Heart left ventricle (tissue), 16 donors: ENCODE data around the gene OR10A4. TPM values are rescaled to one million over a fixed set of nuclear protein-coding genes. Genes with fewer than 3 reads are reported as not detected.

Source experiments
- ATAC-seq, 4 donors: fragments of 200-7000 bp; cut with Tn5 transposase; one replicate each; pipeline ENCODE4 v1.9.1; 2020 to 2022; ENCODE audit warnings: moderate library complexity in 4 of 4, mild to moderate bottlenecking in 3 of 4, moderate number of reproducible peaks in 1 of 4
- DNase-seq, 5 donors: peaks; one replicate each; pipeline ENCODE4 v3.0.0-alpha.2; 2020
- H3K27ac ChIP-seq, 12 donors: fragments of 200-600 bp; sonication (generic) in 4 of 12; one replicate each; pipeline versions ENCODE4 v1.5.0 to v1.8.0; 2016 to 2022; ENCODE audit warnings: mild to moderate bottlenecking in 2 of 12
- H3K27me3 ChIP-seq, 9 donors: fragments of 200-600 bp; sonication (generic) in 2 of 9; one replicate each; pipeline versions ENCODE4 v1.5.1 to v1.8.0; 2016 to 2022; ENCODE audit warnings: mild to moderate bottlenecking in 3 of 9
- H3K36me3 ChIP-seq, 9 donors: fragments of 200-600 bp; sonication (generic) in 2 of 9; one replicate each; pipeline versions ENCODE4 v1.5.0 to v1.8.0; 2018 to 2022; ENCODE audit warnings: mild to moderate bottlenecking in 2 of 9
- H3K4me1 ChIP-seq, 12 donors: fragments of 200-600 bp; sonication (generic) in 4 of 12; one replicate each; pipeline versions ENCODE4 v1.5.0 to v1.8.0; 2016 to 2022; ENCODE audit warnings: mild to moderate bottlenecking in 3 of 12
- H3K4me3 ChIP-seq, 12 donors: fragments of 200-600 bp; sonication (generic) in 4 of 12; one replicate each; pipeline versions ENCODE4 v1.5.0 to v1.8.0; 2017 to 2022; ENCODE audit warnings: mild to moderate bottlenecking in 9 of 12, moderate library complexity in 4 of 12
- H3K9me3 ChIP-seq, 12 donors: fragments of 200-600 bp; sonication (generic) in 4 of 12; one replicate each; pipeline versions ENCODE4 v1.5.0 to v1.8.0; 2016 to 2022; ENCODE audit warnings: mild to moderate bottlenecking in 1 of 12
- CTCF ChIP-seq, 12 donors: fragments of 200-600 bp; sonication (generic) in 4 of 12; IDR thresholded peaks; one replicate each; pipeline versions ENCODE4 v1.5.0 to v1.8.0; 2018 to 2022; ENCODE audit warnings: antibody characterized with exemption in 12 of 12, mild to moderate bottlenecking in 5 of 12
- POLR2A ChIP-seq, 2 donors: fragments of 450-650 bp; IDR thresholded peaks; one replicate each; pipeline ENCODE4 v1.6.1; 2017; ENCODE audit warnings: antibody characterized with exemption in 2 of 2, mild to moderate bottlenecking in 2 of 2, moderate library complexity in 2 of 2
- WGBS, 4 donors: extraction: QIAGEN DNeasy Blood & Tissue Kit in 2 of 4; methylation state at CpG; one replicate each; pipeline versions ENCODE4 v1.1.5 to v1.1.7; 2013 to 2018; 5-methylcytosine and 5-hydroxymethylcytosine counted together
- intact Hi-C, 10 donors: fragments of 100-400 bp; cut with DNase I; formaldehyde crosslinking; loops; one replicate each; pipeline versions ENCODE4 v1.11.1 to v1.14.2; 2022
- long read RNA-seq, 3 donors: library from polyadenylated mRNA; unstranded; transcript quantifications; one replicate each; pipeline ENCODE4 v2.0.0, GENCODE V29; 2020 to 2021
- polyA plus RNA-seq, 2 donors: library from polyadenylated mRNA; stranded (reverse); fragments of 200-250 nt; gene quantifications; one replicate each; pipeline ENCODE4 v1.2.3, GENCODE V29; 2013
- total RNA-seq, 9 donors: library from RNA; depleted of rRNA in 2 of 9; stranded (reverse); fragments of >200 nt in 2 of 9; fragmentation: NEBNext Ultra II Directional in 3 of 9; extraction: Animal tissue kit (Norgen Biotek cat#: 25700) in 3 of 9; gene quantifications; one replicate each; pipeline versions ENCODE4 v1.1.0 to v1.2.4, GENCODE V29; 2016 to 2023
- donor health status: ischemic (EF 13 %, LVEDD 7.1; RV severe dilation, severe dysfunction).
- donor health status: healthy with polysubstance abuse.
- donor health status: DM: no; HTN: yes; CAD: no.
- donor health status: DM: no; HTN: no; CAD: no.
- donor health status: ischemic (EF 25% LVEDD 6.9; RV normal size, moderate dysfunction).
- donor health status: ischemic (EF 25% LVEDD 5.7; RV mildly dilated, moderate dysfunction).
- donor health status: healthy.
- donor health status: DM: yes; HTN: yes; CAD: no.
- donor health status: ischemic (EF 35%, LVEDD 5.7; RV mildly dilated, moderate dysfunction).
- donor health status: nonischemic (EF 11% LVEDD 7.7; RV severe dilation, severe dysfunction).
- donor health status: DM: yes; HTN: yes; CAD: no.
- donor health status: PGD.
- donor health status: ischemic (EF 29% LVEDD 5.4; RV normal size, mild dysfunction).
- donor health status: nonischemic (EF 23%, LVEDD 6.1; RV moderate dilation, normal function).

OR10A4 gene
- not detected for total RNA-seq
- polyA plus RNA-seq = not detected
- long read RNA-seq, donor 1 = 0 reads
- long read RNA-seq, donor 2 = 0 reads
- long read RNA-seq, donor 3 = 0 reads

- Histone ChIP-seq H3K27ac (no peak within 1 kb of the TSS), H3K9me3 (peaks cover 0 to 7% (median 0%) of the 10 kb centered on the region in 12 donors), H3K36me3 (no peaks in the 10 kb centered on the region), H3K27me3 (no peaks in the 10 kb centered on the region), H3K4me1 (no peaks in the 10 kb centered on the region), H3K4me3 (no peak within 1 kb of the TSS)
- no peak for TF ChIP-seq POLR2A (IDR thresholded peaks at IDR 0.05)
- no peak for TF ChIP-seq CTCF (IDR thresholded peaks at IDR 0.05)
- WGBS, 4 donors = 85 to 100% (median 95%) methylated on average over 1 of the region's 1 CpG
- no peak for DNase-seq
- intact Hi-C loops = no loop called here
- no peak for ATAC-seq
Measured at GRCh38 chr11:6876325-6876724, at the start of gene OR10A4. Gene OR10A4, plus strand, starts transcription at chr11:6876625. Its CDS starts 23 bp downstream, at chr11:6876648.

- Histone ChIP-seq H3K27ac (no peak overlapping the region), H3K4me1 (no peaks in the 10 kb centered on the region), H3K36me3 (no peaks in the 10 kb centered on the region), H3K9me3 (no peaks in the 10 kb centered on the region), H3K27me3 (no peaks in the 10 kb centered on the region), H3K4me3 (no peak overlapping the region)
- DNase-seq (no peak), ATAC-seq (no peak)
- intact Hi-C loops = no loop called here
- whole genome bisulfite sequencing, 4 donors = 81 to 92% (median 86%) methylated on average over 1 of the region's 1 CpG
- TF ChIP-seq POLR2A (IDR thresholded peaks at IDR 0.05) = no peak
- TF ChIP-seq CTCF (IDR thresholded peaks at IDR 0.05) = no peak
Measured at GRCh38 chr11:6828103-6828502, 48.3 kb upstream of the OR10A4 start.

- Histone ChIP-seq H3K27me3 (no peaks in the 10 kb centered on the region), H3K4me3 (no peak overlapping the region), H3K9me3 (no peaks in the 10 kb centered on the region), H3K27ac (no peak overlapping the region), H3K36me3 (no peaks in the 10 kb centered on the region), H3K4me1 (no peaks in the 10 kb centered on the region)
- no peak for DNase-seq
- TF ChIP-seq POLR2A (IDR thresholded peaks at IDR 0.05) = no peak
- TF ChIP-seq CTCF (IDR thresholded peaks at IDR 0.05) = no peak
- intact Hi-C loops = no loop called here
- no peak for ATAC-seq
- WGBS, 4 donors = 77 to 86% (median 82%) methylated on average over 6 of the region's 6 CpGs
Measured at GRCh38 chr11:6833356-6833755, 43.1 kb upstream of the OR10A4 start.

- Histone ChIP-seq H3K4me3 (no peak overlapping the region), H3K9me3 (no peaks in the 10 kb centered on the region), H3K27ac (no peak overlapping the region), H3K4me1 (no peaks in the 10 kb centered on the region), H3K36me3 (no peaks in the 10 kb centered on the region), H3K27me3 (no peaks in the 10 kb centered on the region)
- intact Hi-C loops = no loop called here
- no peak for DNase-seq
- WGBS, 4 donors = 64 to 83% (median 70%) methylated on average over 1 of the region's 1 CpG
- ATAC-seq = no peak
- TF ChIP-seq POLR2A (IDR thresholded peaks at IDR 0.05) = no peak
- TF ChIP-seq CTCF (IDR thresholded peaks at IDR 0.05) = no peak
Measured at GRCh38 chr11:6834021-6834420, 42.4 kb upstream of the OR10A4 start.
